HFFc6 (cell line): ENCODE data around the gene MYH6. TPM values are rescaled to one million over a fixed set of nuclear protein-coding genes. Genes with fewer than 3 reads are reported as not detected.
"Not testable (repeated sequence)": the region's sequence is repeated elsewhere in the genome, so short reads cannot be mapped to it uniquely, and the experiment has no call there.

Experiments used
- DNase-seq: peaks from one replicate; pipeline ENCODE4 v3.0.0-alpha.2; 2018
- H3K27ac Mint-ChIP-seq: 2 replicates; pipeline ENCODE4 v1.8.0; 2020; ENCODE audit warnings: mild to moderate bottlenecking, mixed read lengths
- H3K27me3 Mint-ChIP-seq: 2 replicates; pipeline ENCODE4 v1.8.0; 2021; ENCODE audit warnings: mild to moderate bottlenecking, moderate library complexity, mixed read lengths; ENCODE audit not compliant: insufficient read depth
- H3K36me3 Mint-ChIP-seq: 2 replicates; pipeline ENCODE4 v1.8.0; 2021; ENCODE audit warnings: low read depth, mixed read lengths
- H3K4me1 Mint-ChIP-seq: 2 replicates; pipeline ENCODE4 v1.8.0; 2020; ENCODE audit warnings: low read depth, mixed read lengths
- H3K4me3 Mint-ChIP-seq: 2 replicates; pipeline ENCODE4 v1.8.0; 2020; ENCODE audit warnings: mild to moderate bottlenecking, moderate library complexity, mixed read lengths
- H3K9me3 Mint-ChIP-seq: 2 replicates; pipeline ENCODE4 v1.8.0; 2020; ENCODE audit warnings: mild to moderate bottlenecking, mixed read lengths
- CTCF ChIP-seq: fragments of 200-600 bp; sonication (generic); IDR thresholded peaks from 2 replicates; pipeline ENCODE4 v1.5.0; 2021; ENCODE audit warnings: antibody characterized with exemption, mild to moderate bottlenecking
- total RNA-seq, 6 experiments: library from RNA; stranded (reverse); fragmentation: NEBNext Ultra II Directional; extraction: Animal tissue kit (Norgen Biotek cat#: 25700); gene quantifications; 2 replicates in 1 of 6; 3 replicates in 5 of 6; pipeline ENCODE4 v1.2.3, GENCODE V29; 2021

Gene MYH6
- total RNA-seq, 6 experiments from 2014 or later: not detected

DNA sequence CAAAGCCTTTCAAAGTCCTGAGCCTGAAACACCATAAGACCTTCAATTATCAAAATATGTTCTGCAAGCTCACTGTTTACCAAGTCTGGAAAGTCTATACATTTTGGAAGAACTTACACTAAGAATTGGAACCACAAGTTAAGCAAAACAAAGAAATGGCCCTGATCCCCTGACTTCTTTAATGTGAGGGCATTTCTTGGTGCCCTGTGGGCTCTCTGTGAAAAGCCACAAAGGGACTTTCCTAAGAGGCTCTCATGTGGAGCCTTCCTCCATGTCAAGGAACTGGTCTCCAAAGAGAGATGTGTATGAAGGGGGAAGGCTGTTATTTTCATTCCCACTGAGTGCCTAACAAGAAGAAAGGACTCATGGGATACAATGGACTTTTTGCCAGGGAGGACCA is 13.5 kb upstream of the MYH6 start:
- H3K9me3 Mint-ChIP-seq: no peaks in the 10 kb centered on the region
- no peak overlapping the region for H3K4me3 Mint-ChIP-seq
- no peak for TF ChIP-seq CTCF
- no peak for DNase-seq
- peaks cover 51% of the 10 kb centered on the region for H3K27me3 Mint-ChIP-seq
- H3K36me3 Mint-ChIP-seq: no peaks in the 10 kb centered on the region
- no peak overlapping the region for H3K27ac Mint-ChIP-seq
- H3K4me1 Mint-ChIP-seq: no peaks in the 10 kb centered on the region

DNA sequence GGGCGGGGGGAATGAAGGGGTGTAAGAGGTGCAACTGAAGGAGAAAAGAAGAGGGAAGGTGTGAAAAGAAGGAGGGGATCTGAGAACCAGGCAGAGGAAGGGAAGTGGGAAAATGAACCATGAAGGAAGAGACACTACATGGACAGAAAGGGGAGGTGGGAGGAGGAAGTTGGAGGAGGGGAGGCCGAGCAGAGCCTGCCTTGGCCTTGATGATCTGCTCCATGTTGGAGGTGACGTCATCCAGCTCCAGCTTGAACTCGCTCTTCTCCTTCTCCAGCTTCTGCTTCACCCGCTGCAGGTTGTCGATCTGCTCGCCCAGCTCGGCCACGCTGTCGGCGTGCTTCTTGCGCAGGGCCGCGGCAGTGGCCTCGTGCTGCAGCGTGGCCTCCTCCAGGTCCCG is 11.6 kb upstream of the MYH6 start:
- not testable (repeated sequence) for H3K4me1 Mint-ChIP-seq, DNase-seq, H3K4me3 Mint-ChIP-seq, H3K36me3 Mint-ChIP-seq, H3K9me3 Mint-ChIP-seq, H3K27ac Mint-ChIP-seq
- H3K27me3 Mint-ChIP-seq: peaks cover 64% of the 10 kb centered on the region

DNA sequence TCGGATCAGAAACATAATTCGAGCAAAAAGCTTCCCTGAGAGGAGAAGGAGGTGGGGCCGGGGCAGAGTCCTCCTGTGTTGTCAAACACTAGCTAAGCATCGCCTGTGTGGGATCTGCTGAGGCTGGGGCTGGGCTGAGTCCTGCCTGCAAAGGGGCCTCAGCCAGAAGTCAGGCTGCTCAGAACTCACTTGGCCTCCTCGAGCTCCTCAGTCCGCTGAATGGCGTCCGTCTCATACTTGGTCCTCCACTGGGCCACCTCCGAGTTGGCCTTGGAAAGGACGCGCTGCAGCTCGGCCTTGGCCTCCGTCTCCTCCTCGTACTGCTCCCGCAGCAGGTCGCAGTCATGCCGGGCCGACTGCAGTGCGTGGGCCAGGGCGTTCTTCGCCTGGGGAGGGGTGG is 9.9 kb upstream of the MYH6 start:
- DNase-seq: no peak
- TF ChIP-seq CTCF: no peak
- H3K27ac Mint-ChIP-seq: no peak overlapping the region
- H3K4me1 Mint-ChIP-seq: no peaks in the 10 kb centered on the region
- H3K4me3 Mint-ChIP-seq: no peak overlapping the region
- no peaks in the 10 kb centered on the region for H3K9me3 Mint-ChIP-seq
- H3K27me3 Mint-ChIP-seq: peaks cover 63% of the 10 kb centered on the region
- H3K36me3 Mint-ChIP-seq: no peaks in the 10 kb centered on the region

DNA sequence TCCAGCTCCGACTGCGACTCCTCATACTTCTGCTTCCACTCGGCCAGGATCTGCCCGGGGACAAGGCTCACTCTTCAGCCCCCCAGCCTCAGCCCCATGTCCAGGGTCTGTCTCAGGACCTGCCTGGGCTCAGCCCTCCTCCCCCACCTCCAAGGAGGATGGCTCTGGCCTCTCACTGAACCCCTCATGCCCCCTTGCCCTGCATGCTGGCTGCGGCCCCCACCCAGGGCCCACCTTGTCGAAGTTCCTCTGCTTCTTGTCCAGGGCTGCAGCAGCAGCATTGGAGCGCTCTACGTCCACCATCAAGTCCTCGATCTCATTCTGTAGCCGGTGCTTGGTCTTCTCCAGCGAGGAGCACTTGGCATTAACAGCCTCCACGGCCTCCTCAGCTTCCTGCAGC is 9.2 kb upstream of the MYH6 start:
- not testable (repeated sequence) for H3K4me3 Mint-ChIP-seq, H3K9me3 Mint-ChIP-seq, DNase-seq, H3K36me3 Mint-ChIP-seq, H3K27ac Mint-ChIP-seq, H3K4me1 Mint-ChIP-seq
- H3K27me3 Mint-ChIP-seq: peaks cover 70% of the 10 kb centered on the region

DNA sequence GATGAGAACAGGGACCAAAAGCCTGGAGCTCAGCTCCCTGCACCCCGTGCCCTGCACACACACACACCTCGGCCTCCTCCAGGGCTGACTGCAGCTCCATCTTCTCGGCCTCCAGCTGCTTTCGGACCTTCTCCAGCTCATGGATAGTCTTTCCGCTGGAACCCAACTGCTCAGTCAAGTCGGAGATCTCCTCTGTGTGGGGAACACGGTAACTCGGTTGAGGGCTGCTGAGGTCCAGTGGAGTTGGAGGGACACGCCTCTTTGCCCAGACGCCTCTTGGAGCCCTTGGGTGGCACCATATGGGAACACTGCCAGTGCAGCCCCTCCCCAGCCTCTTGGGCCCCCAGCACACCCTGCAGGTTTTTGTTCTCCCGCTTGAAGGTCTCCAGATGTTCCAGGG is 8.7 kb upstream of the MYH6 start:
- no peak overlapping the region for H3K27ac Mint-ChIP-seq
- H3K27me3 Mint-ChIP-seq: peaks cover 74% of the 10 kb centered on the region
- H3K4me3 Mint-ChIP-seq: no peak overlapping the region
- DNase-seq: no peak
- no peak for TF ChIP-seq CTCF
- H3K36me3 Mint-ChIP-seq: no peaks in the 10 kb centered on the region
- no peaks in the 10 kb centered on the region for H3K4me1 Mint-ChIP-seq
- H3K9me3 Mint-ChIP-seq: no peaks in the 10 kb centered on the region

DNA sequence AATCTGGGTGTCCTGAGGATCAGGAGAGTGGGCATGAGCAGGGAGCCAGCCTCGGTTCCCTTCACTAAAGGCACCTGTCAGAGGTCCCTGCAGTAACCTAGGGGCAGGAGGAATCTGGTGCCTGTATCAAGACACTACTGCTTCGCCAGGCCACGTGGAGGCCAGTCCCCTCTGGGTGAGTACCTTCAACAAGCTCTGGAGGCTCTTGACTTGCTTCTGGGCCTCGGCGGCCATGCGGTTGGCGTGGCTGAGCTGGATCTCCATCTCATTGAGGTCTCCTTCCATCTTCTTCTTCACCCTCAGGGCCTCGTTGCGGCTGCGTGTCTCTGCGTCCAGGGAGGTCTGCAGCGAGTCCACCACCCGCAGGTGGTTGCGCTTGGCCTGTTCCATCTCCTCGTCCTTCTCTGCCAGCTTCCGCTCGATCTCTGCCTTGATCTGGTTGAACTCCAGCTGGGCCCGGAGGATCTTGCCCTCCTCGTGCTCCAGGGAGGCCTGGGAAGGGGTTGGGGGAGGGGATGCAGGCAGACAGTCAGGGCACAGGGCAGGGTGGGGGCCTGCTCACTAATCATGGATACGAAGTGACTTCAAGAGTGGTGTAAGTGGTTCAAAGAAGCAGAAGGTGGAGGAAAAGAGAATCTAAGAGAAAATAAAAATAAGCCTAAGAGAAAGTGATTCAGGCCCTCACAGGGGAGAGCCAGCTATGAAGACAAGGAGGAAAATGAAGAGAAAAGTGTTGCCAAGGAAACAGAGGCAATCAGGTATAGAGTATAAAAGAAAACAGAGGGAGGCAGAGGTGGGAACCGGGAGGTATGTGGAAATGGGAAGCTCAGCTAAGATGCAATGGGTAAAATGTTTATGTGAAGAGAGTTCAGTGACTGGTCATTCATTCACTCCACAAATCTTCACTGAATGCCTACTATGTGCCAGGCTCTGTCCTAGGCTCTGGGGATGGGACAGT is 8.0 kb upstream of the MYH6 start:
- Mint-ChIP-seq H3K27me3 (peaks cover 74% of the 10 kb centered on the region), H3K36me3 (no peaks in the 10 kb centered on the region), H3K9me3 (no peaks in the 10 kb centered on the region), H3K4me1 (no peaks in the 10 kb centered on the region), H3K4me3 (no peak overlapping the region), H3K27ac (no peak overlapping the region)
- TF ChIP-seq CTCF: no peak
- DNase-seq: no peak
